CD4-positive, alpha-beta T cell (primary cell): ENCODE measurements around the gene RMND5A. TPM values are rescaled to one million over a fixed set of nuclear protein-coding genes. Genes with fewer than 3 reads are reported as not detected.

ENCODE experiments used
- ATAC-seq: fragments of 200-7000 bp; cut with Tn5 transposase; one replicate; pipeline ENCODE4 v1.10.0; 2022; ENCODE audit warnings: mild to moderate bottlenecking; ENCODE audit not compliant: poor library complexity
- CTCF ChIA-PET: fragments of 350-600 bp; sonication (Branson Sonifier 250); formaldehyde crosslinking; loops from one replicate; lab custom pipeline; 2021; ENCODE audit warnings: antibody characterized with exemption, inconsistent platforms; lab: Charles Lee
- POLR2A ChIA-PET: fragments of 350-600 bp; sonication (Branson Sonifier 250); formaldehyde crosslinking; loops from one replicate; lab custom pipeline; 2021; ENCODE audit warnings: antibody characterized with exemption, inconsistent platforms; lab: Charles Lee
- DNase-seq, 14 experiments: peaks; one replicate each; pipeline ENCODE4 v3.0.0-alpha.2; 2013 to 2020; ENCODE audit warnings: mixed read lengths in 2 of 14
- H3K27ac ChIP-seq, 2 donors: one replicate each; pipeline versions ENCODE4 v1.5.1 to v1.7.0; 2013; ENCODE audit warnings: low read length in 2 of 2, low read depth in 1 of 2, mild to moderate bottlenecking in 1 of 2
- H3K27me3 ChIP-seq, 2 experiments: 1 replicate in 1 of 2; 2 replicates in 1 of 2; pipeline versions ENCODE4 v1.6.1 to v1.7.0; 2013; ENCODE audit warnings: low read length in 2 of 2, control low read depth in 1 of 2, mild to moderate bottlenecking in 1 of 2, moderate library complexity in 1 of 2; ENCODE audit not compliant: insufficient read depth in 2 of 2, control insufficient read depth in 1 of 2
- H3K36me3 ChIP-seq: one replicate; pipeline ENCODE4 v1.6.1; 2013; ENCODE audit warnings: low read length, control low read depth; ENCODE audit not compliant: insufficient read depth
- H3K4me1 ChIP-seq: one replicate; pipeline ENCODE4 v1.6.1; 2013; ENCODE audit warnings: low read length, control low read depth; ENCODE audit not compliant: insufficient read depth
- H3K4me3 ChIP-seq: one replicate; pipeline ENCODE4 v1.5.1; 2013; ENCODE audit warnings: mild to moderate bottlenecking, low read length, moderate library complexity
- H3K9me3 ChIP-seq, 2 experiments: 1 replicate in 1 of 2; 2 replicates in 1 of 2; pipeline versions ENCODE4 v1.6.1 to v1.7.0; 2013; ENCODE audit warnings: low read length in 2 of 2, mild to moderate bottlenecking in 2 of 2, control low read depth in 1 of 2, moderate library complexity in 1 of 2; ENCODE audit not compliant: control insufficient read depth in 1 of 2, insufficient read depth in 1 of 2
- H3K27ac Mint-ChIP-seq: one replicate; pipeline ENCODE4 v1.8.0; 2020; ENCODE audit warnings: mixed read lengths
- H3K27me3 Mint-ChIP-seq: one replicate; pipeline ENCODE4 v1.8.0; 2021; ENCODE audit warnings: mixed read lengths
- H3K36me3 Mint-ChIP-seq: one replicate; pipeline ENCODE4 v1.8.0; 2021; ENCODE audit warnings: low read depth, mixed read lengths
- H3K4me1 Mint-ChIP-seq: one replicate; pipeline ENCODE4 v1.8.0; 2021; ENCODE audit warnings: low read depth, mixed read lengths
- H3K4me3 Mint-ChIP-seq: one replicate; pipeline ENCODE4 v1.8.0; 2020; ENCODE audit warnings: mild to moderate bottlenecking, mixed read lengths
- H3K9me3 Mint-ChIP-seq: one replicate; pipeline ENCODE4 v1.8.0; 2020; ENCODE audit warnings: mixed read lengths
- CTCF ChIP-seq: fragments of 200-600 bp; IDR thresholded peaks from one replicate; pipeline ENCODE4 v1.8.0; 2022; ENCODE audit warnings: antibody characterized with exemption, mild to moderate bottlenecking
- intact Hi-C, 2 experiments: fragments of 100-400 bp; cut with DNase I in 1 of 2; cut with micrococcal nuclease in 1 of 2; formaldehyde crosslinking; loops; one replicate each; pipeline versions ENCODE4 v1.15.1 to v1.9.0; 2023 to 2025; cut with DNase I, micrococcal nuclease
- total RNA-seq, 174 experiments: library from RNA in 2 of 174; stranded (reverse) in 2 of 174; gene quantifications; one replicate each; pipeline ENCODE4 v1.2.3 and lab custom pipeline; 2021 to 2026

RMND5A gene
- total RNA-seq, 2 experiments from 2014 or later = 20.5 to 21.4 TPM

DNA sequence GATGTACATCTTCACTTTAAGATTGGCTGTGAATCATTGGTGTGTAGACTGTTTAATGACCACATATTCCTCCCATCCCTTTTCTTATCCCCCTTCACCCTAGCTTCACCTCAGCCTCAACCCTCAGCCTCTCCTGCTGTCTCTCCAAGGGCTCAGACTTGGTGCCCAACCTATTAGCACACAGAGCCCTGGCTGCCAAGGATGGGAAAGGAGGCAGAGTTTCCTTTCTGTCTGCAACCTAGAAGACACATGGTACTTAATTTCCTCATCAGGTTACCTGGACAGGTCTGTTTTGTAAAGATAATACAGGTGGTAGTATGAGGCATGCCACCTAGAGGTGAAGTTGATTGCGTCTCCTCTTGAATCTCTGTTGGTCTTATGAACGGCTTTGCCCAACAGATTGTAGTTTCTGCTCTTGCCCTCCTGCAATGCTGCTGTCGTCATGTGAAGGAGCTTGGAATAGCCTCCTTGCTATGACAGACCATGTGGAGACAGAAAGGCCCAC lies 44.5 kb upstream of the RMND5A start:
- H3K9me3 ChIP-seq = no peaks in the 10 kb centered on the region
- ATAC-seq (no peak), DNase-seq (peak in 6 of 14 experiments; percentile 1 to 49 (median 27))
- no peaks in the 10 kb centered on the region for H3K4me1 ChIP-seq
- Mint-ChIP-seq H3K9me3 (no peaks in the 10 kb centered on the region), H3K27me3 (no peaks in the 10 kb centered on the region), H3K36me3 (no peaks in the 10 kb centered on the region), H3K4me1 (no peaks in the 10 kb centered on the region), H3K4me3 (no peak overlapping the region), H3K27ac (no peak overlapping the region)
- H3K4me3 ChIP-seq = no peak overlapping the region
- CTCF ChIA-PET = interaction anchor here (1.1 to 1.4 kb wide), 2 partner anchors 157 kb away, joined by 4 to 6 read pairs; no protein-coding TSS in a partner anchor
- TF ChIP-seq CTCF = peak; percentile 56
- H3K36me3 ChIP-seq = no peaks in the 10 kb centered on the region
- no peak overlapping the region for H3K27ac ChIP-seq
- intact Hi-C loops = loop anchor here (2.0 to 10.0 kb wide), 2 partner anchors 157 to 161 kb away; no protein-coding TSS in a partner anchor
- no peaks in the 10 kb centered on the region for H3K27me3 ChIP-seq
- POLR2A ChIA-PET = interaction anchor here (1.0 kb wide), 1 partner anchor 113 kb away, joined by 3 read pairs; no protein-coding TSS in a partner anchor

DNA sequence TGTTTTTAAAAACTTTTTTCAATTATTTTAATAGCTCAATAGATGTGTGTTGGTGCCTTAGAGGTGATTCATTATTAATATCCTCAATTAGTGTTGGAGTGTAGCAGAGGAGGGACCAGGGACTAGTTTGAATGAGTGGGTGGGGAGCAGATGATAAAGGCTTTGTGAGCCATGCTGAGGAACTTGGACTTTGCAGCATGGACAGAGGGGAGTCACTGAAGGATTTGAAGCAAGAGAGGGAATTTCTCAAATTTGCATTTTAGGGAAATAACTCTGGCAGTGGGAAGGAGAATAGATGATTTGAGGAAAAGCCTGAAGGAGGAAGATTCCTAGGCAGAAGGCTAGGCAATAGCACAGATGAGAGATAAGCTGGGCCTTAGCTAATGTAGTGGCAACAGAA lies 42.3 kb upstream of the RMND5A start:
- H3K4me3 Mint-ChIP-seq = no peak overlapping the region
- ChIA-PET POLR2A (no interaction called here), CTCF (no interaction called here)
- Histone ChIP-seq H3K27ac (no peak overlapping the region), H3K27me3 (no peaks in the 10 kb centered on the region), H3K4me3 (no peak overlapping the region), H3K4me1 (no peaks in the 10 kb centered on the region), H3K36me3 (no peaks in the 10 kb centered on the region), H3K9me3 (no peaks in the 10 kb centered on the region)
- DNase-seq (no peak), ATAC-seq (no peak)
- no peaks in the 10 kb centered on the region for H3K4me1 Mint-ChIP-seq
- no peaks in the 10 kb centered on the region for H3K36me3 Mint-ChIP-seq
- no peaks in the 10 kb centered on the region for H3K9me3 Mint-ChIP-seq
- intact Hi-C loops = loop anchor here in 1 of 2 experiments (10.0 kb wide), 1 partner anchor 163 kb away; no protein-coding TSS in a partner anchor
- no peaks in the 10 kb centered on the region for H3K27me3 Mint-ChIP-seq
- H3K27ac Mint-ChIP-seq = no peak overlapping the region
- TF ChIP-seq CTCF = no peak

DNA sequence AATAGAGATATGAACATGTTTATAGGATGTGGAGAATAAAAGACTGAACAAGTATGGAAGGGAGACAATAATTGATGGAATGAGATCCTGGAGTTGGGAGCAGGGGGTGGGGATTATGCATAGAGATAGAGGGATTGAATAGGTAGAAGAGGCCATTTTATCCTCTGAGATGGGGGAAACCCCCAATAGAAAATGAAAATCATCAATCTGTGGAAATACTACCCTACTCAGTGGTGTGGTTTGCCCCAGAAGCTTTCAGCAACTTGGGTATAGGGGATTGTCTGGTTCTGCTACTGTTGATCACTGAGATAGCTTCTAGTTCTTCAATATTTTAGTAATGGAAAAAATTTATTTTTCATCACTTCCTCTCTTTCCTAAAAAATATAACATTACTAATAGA lies 41.1 kb upstream of the RMND5A start:
- H3K27me3 ChIP-seq = no peaks in the 10 kb centered on the region
- no peaks in the 10 kb centered on the region for H3K27me3 Mint-ChIP-seq
- no peak overlapping the region for H3K4me3 Mint-ChIP-seq
- H3K9me3 ChIP-seq = no peaks in the 10 kb centered on the region
- POLR2A ChIA-PET = no interaction called here
- no peaks in the 10 kb centered on the region for H3K4me1 Mint-ChIP-seq
- H3K36me3 ChIP-seq = no peaks in the 10 kb centered on the region
- H3K36me3 Mint-ChIP-seq = no peaks in the 10 kb centered on the region
- CTCF ChIA-PET = no interaction called here
- H3K4me3 ChIP-seq = no peak overlapping the region
- intact Hi-C loops = loop anchor here in 1 of 2 experiments (10.0 kb wide), 1 partner anchor 164 kb away; no protein-coding TSS in a partner anchor
- no peak for TF ChIP-seq CTCF
- H3K4me1 ChIP-seq = no peaks in the 10 kb centered on the region
- H3K9me3 Mint-ChIP-seq = no peaks in the 10 kb centered on the region
- H3K27ac ChIP-seq = no peak overlapping the region
- DNase-seq (no peak), ATAC-seq (no peak)
- no peak overlapping the region for H3K27ac Mint-ChIP-seq
